BJ (cell line): ENCODE results near the gene ZNF483. TPM values are rescaled to one million over a fixed set of nuclear protein-coding genes. Genes with fewer than 3 reads are reported as not detected.
"Not testable (repeated sequence)": the region's sequence is repeated elsewhere in the genome, so short reads cannot be mapped to it uniquely, and the experiment has no call there.

Source experiments
- CTCF ChIA-PET: fragments of 350-600 bp; formaldehyde crosslinking; extraction: SDS; loops from one replicate; lab custom pipeline; 2021; ENCODE audit warnings: antibody characterized with exemption, inconsistent platforms; lab: Yijun Ruan, JAX
- POLR2A ChIA-PET: fragments of 300-600 bp; sonication (Branson Sonifier 250); formaldehyde crosslinking; extraction: SDS; loops from one replicate; lab custom pipeline; 2021; ENCODE audit warnings: antibody characterized with exemption; lab: Charles Lee
- DNase-seq: peaks from one replicate; pipeline ENCODE4 v3.0.0-alpha.2; 2011; ENCODE audit warnings: low read depth
- H3K27me3 ChIP-seq: 2 replicates; pipeline ENCODE4 v1.6.0; 2011; ENCODE audit warnings: low read length; ENCODE audit not compliant: control insufficient read depth, insufficient read depth
- H3K36me3 ChIP-seq: 2 replicates; pipeline ENCODE4 v1.5.1; 2011; ENCODE audit warnings: low read length; ENCODE audit not compliant: control insufficient read depth, insufficient read depth
- H3K4me3 ChIP-seq: 2 replicates; pipeline ENCODE4 v1.5.1; 2011; ENCODE audit warnings: low read depth, mild to moderate bottlenecking, control low read depth, low read length
- polyA plus RNA-seq: library from polyadenylated mRNA; depleted of rRNA; stranded (reverse); fragments of >200 nt; gene quantifications from 2 replicates; pipeline ENCODE4 v1.2.3, GENCODE V29; 2011
- TF ChIP-seq, protein P1 (sequence below): IDR thresholded peaks from 2 replicates; pipeline ENCODE4 v1.5.1; 2011; ENCODE audit warnings: low read depth, mild to moderate bottlenecking, control low read depth, inconsistent platforms, low read length, moderate library complexity; ENCODE audit not compliant: insufficient read depth

ZNF483 gene
- polyA plus RNA-seq, 1 experiment = 0.70 TPM

DNA sequence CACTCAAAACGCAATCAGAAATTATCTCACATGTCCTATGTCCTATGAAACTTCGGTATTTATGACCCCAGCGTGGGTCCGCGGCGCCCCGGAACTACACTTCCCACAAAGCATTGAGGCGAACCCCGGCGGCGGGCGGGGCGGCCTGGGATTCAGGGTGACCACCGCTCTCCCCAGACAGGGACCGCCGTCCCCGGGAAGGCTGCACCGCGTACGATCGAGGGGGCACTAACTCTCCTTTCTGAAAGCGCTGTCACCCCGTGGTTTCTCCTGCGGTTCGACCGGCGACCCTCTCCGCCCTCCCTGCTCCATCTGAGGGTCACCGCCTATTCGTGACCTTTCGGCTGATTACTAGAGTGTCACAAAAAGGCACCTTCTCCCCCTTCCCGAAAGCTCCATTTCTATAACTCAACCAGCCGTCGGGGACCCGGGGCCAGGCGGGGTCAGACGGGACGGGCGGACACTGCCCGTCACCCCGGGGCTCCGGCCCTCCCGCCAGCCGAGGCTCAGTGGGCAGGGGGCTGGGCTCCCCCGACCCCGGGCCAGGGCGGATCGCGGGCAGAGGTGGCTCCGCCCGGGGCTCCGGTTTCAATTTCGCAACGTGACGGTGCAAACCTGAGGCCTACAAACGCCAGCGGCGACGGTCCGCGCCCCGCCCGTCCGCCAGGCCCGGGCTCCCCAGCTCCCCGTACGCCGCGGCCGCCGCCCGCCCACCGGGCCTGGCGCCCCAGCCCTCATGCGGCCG is 42.1 kb upstream of the ZNF483 start:
- peak overlapping the region; percentile 75 for H3K4me3 ChIP-seq
- H3K27me3 ChIP-seq = no peaks in the 10 kb centered on the region
- POLR2A ChIA-PET = interaction anchor here (0.6 kb wide), 1 partner anchor 117 kb away, joined by 3 read pairs; no protein-coding TSS in a partner anchor
- no peak for DNase-seq
- H3K36me3 ChIP-seq = no peaks in the 10 kb centered on the region
- CTCF ChIA-PET = interaction anchor here (0.8 kb wide), 1 partner anchor 8 kb away, joined by 3 read pairs; no protein-coding TSS in a partner anchor
- TF ChIP-seq, protein P1, sequence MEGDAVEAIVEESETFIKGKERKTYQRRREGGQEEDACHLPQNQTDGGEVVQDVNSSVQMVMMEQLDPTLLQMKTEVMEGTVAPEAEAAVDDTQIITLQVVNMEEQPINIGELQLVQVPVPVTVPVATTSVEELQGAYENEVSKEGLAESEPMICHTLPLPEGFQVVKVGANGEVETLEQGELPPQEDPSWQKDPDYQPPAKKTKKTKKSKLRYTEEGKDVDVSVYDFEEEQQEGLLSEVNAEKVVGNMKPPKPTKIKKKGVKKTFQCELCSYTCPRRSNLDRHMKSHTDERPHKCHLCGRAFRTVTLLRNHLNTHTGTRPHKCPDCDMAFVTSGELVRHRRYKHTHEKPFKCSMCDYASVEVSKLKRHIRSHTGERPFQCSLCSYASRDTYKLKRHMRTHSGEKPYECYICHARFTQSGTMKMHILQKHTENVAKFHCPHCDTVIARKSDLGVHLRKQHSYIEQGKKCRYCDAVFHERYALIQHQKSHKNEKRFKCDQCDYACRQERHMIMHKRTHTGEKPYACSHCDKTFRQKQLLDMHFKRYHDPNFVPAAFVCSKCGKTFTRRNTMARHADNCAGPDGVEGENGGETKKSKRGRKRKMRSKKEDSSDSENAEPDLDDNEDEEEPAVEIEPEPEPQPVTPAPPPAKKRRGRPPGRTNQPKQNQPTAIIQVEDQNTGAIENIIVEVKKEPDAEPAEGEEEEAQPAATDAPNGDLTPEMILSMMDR = no peak

DNA sequence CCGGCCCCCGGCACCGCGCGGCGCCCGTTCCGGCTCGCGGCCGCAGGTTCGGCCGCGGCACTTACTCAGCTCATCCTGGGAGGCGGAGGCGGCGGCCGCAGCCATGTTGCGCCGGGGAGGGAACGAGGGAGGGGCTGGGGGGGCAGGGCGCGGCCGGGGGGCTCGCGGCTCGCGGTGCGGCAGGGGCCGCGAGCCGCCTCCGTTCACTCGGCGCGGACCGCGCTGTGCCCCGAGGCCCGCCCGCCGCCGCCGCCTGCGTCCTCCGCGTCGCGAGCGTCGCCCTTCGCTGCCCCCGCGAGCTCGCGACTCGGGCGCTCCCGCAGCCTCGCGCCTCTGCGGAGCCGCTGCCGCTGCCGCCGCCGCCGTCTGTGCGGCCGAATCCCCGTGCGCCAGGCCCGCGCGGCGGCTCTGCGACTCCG is 41.5 kb upstream of the ZNF483 start:
- H3K36me3 ChIP-seq = no peaks in the 10 kb centered on the region
- no peaks in the 10 kb centered on the region for H3K27me3 ChIP-seq
- peak overlapping the region; percentile 75 for H3K4me3 ChIP-seq
- TF ChIP-seq, protein P1 = no peak
- no peak for DNase-seq
- CTCF ChIA-PET = interaction anchor here (0.8 kb wide), 1 partner anchor 8 kb away, joined by 3 read pairs; no protein-coding TSS in a partner anchor
- POLR2A ChIA-PET = interaction anchor here (0.6 kb wide), 1 partner anchor 117 kb away, joined by 3 read pairs; no protein-coding TSS in a partner anchor

DNA sequence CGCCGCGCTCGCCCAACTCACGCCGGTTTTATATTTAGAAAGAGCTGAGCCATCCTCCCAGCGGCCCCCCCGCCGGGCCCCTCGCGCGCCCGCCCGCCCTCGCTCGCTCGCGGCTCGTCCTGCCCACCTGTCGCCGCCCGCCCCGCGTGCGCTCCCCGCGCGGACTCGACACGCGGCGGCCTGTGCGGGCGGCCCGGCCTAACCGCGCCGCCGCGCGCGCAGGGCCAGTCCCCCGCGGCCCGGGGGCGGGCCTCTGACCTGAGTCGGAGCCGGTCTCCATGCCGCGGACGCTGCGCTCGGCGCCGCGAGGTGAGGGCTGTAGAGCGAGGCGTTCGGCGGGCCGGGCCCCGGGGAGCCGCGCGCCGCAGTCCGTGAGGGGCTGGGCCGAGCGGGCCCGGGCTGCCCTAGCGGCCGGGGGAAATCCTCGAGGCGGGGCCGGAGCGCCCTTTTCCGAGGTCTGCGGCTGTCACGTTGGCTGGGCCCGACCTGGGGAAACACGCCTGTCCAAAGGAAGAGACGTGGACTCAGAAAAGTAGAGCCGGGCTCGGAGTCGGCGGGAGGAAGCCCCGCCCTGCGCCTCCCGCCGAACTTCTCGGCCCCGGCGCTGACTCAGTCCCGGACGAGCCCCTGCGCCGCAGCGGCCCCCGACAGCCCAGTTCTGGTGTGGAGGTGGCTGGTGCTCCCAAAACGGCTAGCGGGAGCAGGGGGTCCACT is 41.0 kb upstream of the ZNF483 start, which contains the start of gene ECPAS:
Gene ECPAS (minus strand): TSS at position 526 of the 714 bp plus-strand sequence. CDS start 11,465 bp downstream, outside the sequence.
- Histone ChIP-seq H3K27me3 (no peaks in the 10 kb centered on the region), H3K36me3 (no peaks in the 10 kb centered on the region), H3K4me3 (peak within 1 kb of the TSS; percentile 75)
- ChIA-PET CTCF (interaction anchor here (0.8 kb wide), 1 partner anchor 9 kb away, joined by 3 read pairs; no protein-coding TSS in a partner anchor), POLR2A (interaction anchor here (0.7 to 0.8 kb wide), 2 partner anchors 13 to 946 kb away, joined by 3 read pairs; no protein-coding TSS in a partner anchor)
- TF ChIP-seq, protein P1 = no peak
- peak; percentile 30 for DNase-seq

DNA sequence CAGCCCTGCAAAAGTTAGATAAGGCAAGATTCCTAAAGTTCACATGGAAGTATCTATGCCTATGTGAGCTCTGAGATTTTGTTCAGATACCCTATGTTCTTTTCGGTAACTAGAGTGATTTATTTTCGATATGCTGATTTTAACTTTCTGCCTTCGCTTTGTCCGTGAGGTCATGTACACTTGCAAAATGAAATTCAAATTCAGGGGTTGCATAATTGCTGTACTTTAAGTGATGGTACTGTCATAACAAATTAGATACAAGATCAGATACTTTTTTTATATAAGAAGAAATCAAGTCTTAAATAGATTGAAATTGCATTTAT is 40.4 kb upstream of the ZNF483 start:
- ChIA-PET POLR2A (interaction anchor here (0.7 to 0.8 kb wide), 2 partner anchors 13 to 946 kb away, joined by 3 read pairs; no protein-coding TSS in a partner anchor), CTCF (no interaction called here)
- H3K36me3 ChIP-seq = no peaks in the 10 kb centered on the region
- peak overlapping the region; percentile 75 for H3K4me3 ChIP-seq
- no peak for DNase-seq
- TF ChIP-seq, protein P1 = no peak
- H3K27me3 ChIP-seq = no peaks in the 10 kb centered on the region

- POLR2A ChIA-PET, DNase-seq, H3K4me3 ChIP-seq, H3K27me3 ChIP-seq, CTCF ChIA-PET, H3K36me3 ChIP-seq: not testable (repeated sequence)
These were observed 27.8 kb upstream of the ZNF483 start for GRCh38 chr9:111497196-111497595.
